ENCODE data around the gene MZB1.

Gene MZB1

DNA sequence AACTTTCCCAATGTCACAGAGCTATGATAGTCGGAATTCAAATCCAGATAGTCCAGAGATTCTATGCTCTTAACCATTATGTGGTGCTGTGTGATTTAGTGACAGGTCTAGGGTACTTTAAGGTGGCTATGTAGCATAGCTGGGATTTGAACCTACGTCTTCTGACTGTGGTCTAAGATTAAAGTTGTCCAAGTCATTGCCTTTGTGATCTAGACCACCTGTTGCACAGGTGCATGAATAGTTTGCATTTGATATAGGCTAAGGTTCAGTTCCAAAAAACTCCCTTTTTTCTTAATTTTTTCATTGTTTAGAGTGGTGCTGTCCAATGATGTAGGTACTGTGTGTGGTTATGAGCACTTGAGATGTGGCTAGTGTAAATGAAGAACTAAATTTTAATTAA, 45.5 kb downstream of the MZB1 start:
- Histone ChIP-seq H3K27me3 (ENCODE audit: insufficient read depth, insufficient read length) (no peaks in the 10 kb centered on the region), H3K4me1 (ENCODE audit: insufficient read depth, insufficient read length) (no peaks in the 10 kb centered on the region), H3K4me3 (ENCODE audit: insufficient read length, low read depth) (no peak overlapping the region), H3K9ac (ENCODE audit: insufficient read length, low read depth) (no peak overlapping the region), H3K9me3 (ENCODE audit: insufficient read depth, low read length) (no peaks in the 10 kb centered on the region), H3K36me3 (ENCODE audit: insufficient read depth, insufficient read length, low read length) (peaks cover 5% of the 10 kb centered on the region)
- TF ChIP-seq YY1 (IDR thresholded peaks at IDR 0.05; ENCODE audit: insufficient read depth, insufficient read length) (no peak), ZNF274 (IDR thresholded peaks at IDR 0.05; ENCODE audit: low read depth, low read length) (no peak), SUZ12 (IDR thresholded peaks at IDR 0.05; ENCODE audit: extremely low read depth, insufficient read depth, insufficient read length) (no peak)
- no peak for DNase-seq (ENCODE audit: low read depth, low spot score)

GRCh38 chr5:139343476-139343875, 46.2 kb downstream of the MZB1 start:
- H3K9ac ChIP-seq (ENCODE audit: insufficient read length, low read depth): peak overlapping the region; percentile 14
- no peak for DNase-seq (ENCODE audit: low read depth, low spot score)
- no peaks in the 10 kb centered on the region for H3K9me3 ChIP-seq (ENCODE audit: insufficient read depth, low read length)
- H3K4me3 ChIP-seq (ENCODE audit: insufficient read length, low read depth): peak overlapping the region; percentile 99
- no peaks in the 10 kb centered on the region for H3K27me3 ChIP-seq (ENCODE audit: insufficient read depth, insufficient read length)
- peaks cover 5% of the 10 kb centered on the region for H3K36me3 ChIP-seq (ENCODE audit: insufficient read depth, insufficient read length, low read length)
- TF ChIP-seq ZNF274 (IDR thresholded peaks at IDR 0.05; ENCODE audit: low read depth, low read length): no peak
- TF ChIP-seq SUZ12 (IDR thresholded peaks at IDR 0.05; ENCODE audit: extremely low read depth, insufficient read depth, insufficient read length): no peak
- TF ChIP-seq YY1 (IDR thresholded peaks at IDR 0.05; ENCODE audit: insufficient read depth, insufficient read length): no peak
- H3K4me1 ChIP-seq (ENCODE audit: insufficient read depth, insufficient read length): no peaks in the 10 kb centered on the region

GRCh38 chr5:139342423-139342723, 47.3 kb downstream of the MZB1 start:
- Histone ChIP-seq H3K36me3 (ENCODE audit: insufficient read depth, insufficient read length, low read length) (peaks cover 5% of the 10 kb centered on the region), H3K4me3 (ENCODE audit: insufficient read length, low read depth) (peak overlapping the region; percentile 99), H3K27me3 (ENCODE audit: insufficient read depth, insufficient read length) (no peaks in the 10 kb centered on the region), H3K9me3 (ENCODE audit: insufficient read depth, low read length) (no peaks in the 10 kb centered on the region), H3K9ac (ENCODE audit: insufficient read length, low read depth) (peak overlapping the region; percentile 88), H3K4me1 (ENCODE audit: insufficient read depth, insufficient read length) (no peaks in the 10 kb centered on the region)
- no peak for DNase-seq (ENCODE audit: low read depth, low spot score)
- TF ChIP-seq ZNF274 (IDR thresholded peaks at IDR 0.05; ENCODE audit: low read depth, low read length) (no peak), SUZ12 (IDR thresholded peaks at IDR 0.05; ENCODE audit: extremely low read depth, insufficient read depth, insufficient read length) (no peak), YY1 (IDR thresholded peaks at IDR 0.05; ENCODE audit: insufficient read depth, insufficient read length) (no peak)

DNA sequence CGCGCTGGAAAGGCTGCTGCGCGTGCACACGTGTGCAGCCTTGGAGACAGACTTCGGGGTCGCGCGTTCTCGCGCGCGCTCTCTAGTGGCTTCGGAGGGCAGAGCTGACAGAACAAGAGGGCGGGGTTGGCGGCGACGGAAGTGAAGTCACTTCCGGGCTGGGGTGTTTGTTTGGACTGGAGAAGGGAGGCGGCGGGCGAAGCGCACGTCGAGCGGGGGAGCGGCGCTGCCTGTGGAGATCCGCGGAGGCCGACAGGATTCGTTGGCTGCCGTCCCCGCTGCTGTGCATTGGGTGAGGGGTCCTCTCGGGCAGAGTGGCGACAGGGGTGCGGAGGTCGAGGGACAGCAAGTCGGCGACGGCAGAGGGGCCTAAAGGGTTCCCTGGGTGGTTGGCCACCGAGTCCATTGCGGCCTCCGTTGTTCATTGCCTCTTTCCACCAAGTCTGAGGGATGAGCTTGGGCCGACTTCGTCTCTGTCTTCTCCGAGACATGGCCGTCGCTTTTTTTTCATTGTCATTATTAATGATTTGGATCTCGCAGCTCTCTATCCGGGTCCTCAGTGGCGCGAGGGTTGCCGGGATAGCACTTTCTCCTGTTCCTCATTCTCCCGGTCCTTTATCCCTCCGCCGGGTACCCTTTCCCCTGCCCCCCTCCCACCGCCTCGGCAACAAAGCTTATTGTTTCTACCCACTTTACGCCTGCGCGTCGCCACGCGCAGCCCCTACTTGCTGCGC, 47.9 kb downstream of the MZB1 start, which contains the start of gene PAIP2:
Gene PAIP2, plus strand, starts transcription at position 166 of the 734 bp plus-strand sequence. CDS start 21,931 bp downstream, outside the sequence.
- no peaks in the 10 kb centered on the region for H3K9me3 ChIP-seq (ENCODE audit: insufficient read depth, low read length)
- H3K36me3 ChIP-seq (ENCODE audit: insufficient read depth, insufficient read length, low read length): peaks cover 5% of the 10 kb centered on the region
- no peaks in the 10 kb centered on the region for H3K27me3 ChIP-seq (ENCODE audit: insufficient read depth, insufficient read length)
- H3K9ac ChIP-seq (ENCODE audit: insufficient read length, low read depth): peak within 1 kb of the TSS; percentile 98
- DNase-seq (ENCODE audit: low read depth, low spot score): peak; percentile 94
- H3K4me1 ChIP-seq (ENCODE audit: insufficient read depth, insufficient read length): no peaks in the 10 kb centered on the region
- H3K4me3 ChIP-seq (ENCODE audit: insufficient read length, low read depth): peak within 1 kb of the TSS; percentile 99
- TF ChIP-seq ZNF274 (IDR thresholded peaks at IDR 0.05; ENCODE audit: low read depth, low read length) (no peak), YY1 (IDR thresholded peaks at IDR 0.05; ENCODE audit: insufficient read depth, insufficient read length) (no peak), SUZ12 (IDR thresholded peaks at IDR 0.05; ENCODE audit: extremely low read depth, insufficient read depth, insufficient read length) (no peak)

DNA sequence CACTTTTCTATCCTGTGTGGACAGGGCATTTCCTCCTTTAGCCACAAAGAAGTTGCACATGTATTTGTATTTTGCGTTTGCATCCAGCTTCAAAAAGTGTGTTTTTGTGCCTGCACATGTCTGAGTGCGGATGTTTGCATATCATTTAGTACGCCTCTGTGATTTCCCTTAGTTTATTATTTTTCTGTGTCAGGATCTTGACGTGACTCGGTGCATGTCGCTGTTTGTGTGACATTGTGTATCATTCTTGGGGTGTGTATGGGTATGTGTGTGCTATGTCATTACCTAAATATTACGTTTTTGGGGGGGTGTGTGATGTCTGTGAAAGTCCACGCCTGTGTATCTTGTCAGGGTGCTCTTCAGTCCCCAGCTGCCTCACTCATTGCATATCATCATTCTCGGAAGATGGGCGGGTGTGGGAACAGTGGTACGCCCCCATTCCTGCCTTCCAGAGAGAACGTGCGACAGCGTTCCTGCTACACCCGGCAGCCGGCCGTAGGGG, 48.5 kb downstream of the MZB1 start:
- no peaks in the 10 kb centered on the region for H3K4me1 ChIP-seq (ENCODE audit: insufficient read depth, insufficient read length)
- peak overlapping the region; percentile 74 for H3K9ac ChIP-seq (ENCODE audit: insufficient read length, low read depth)
- no peaks in the 10 kb centered on the region for H3K9me3 ChIP-seq (ENCODE audit: insufficient read depth, low read length)
- peak overlapping the region; percentile 40 for H3K4me3 ChIP-seq (ENCODE audit: insufficient read length, low read depth)
- DNase-seq (ENCODE audit: low read depth, low spot score): no peak
- H3K27me3 ChIP-seq (ENCODE audit: insufficient read depth, insufficient read length): no peaks in the 10 kb centered on the region
- no peaks in the 10 kb centered on the region for H3K36me3 ChIP-seq (ENCODE audit: insufficient read depth, insufficient read length, low read length)
- TF ChIP-seq YY1 (IDR thresholded peaks at IDR 0.05; ENCODE audit: insufficient read depth, insufficient read length): no peak
- no peak for TF ChIP-seq ZNF274 (IDR thresholded peaks at IDR 0.05; ENCODE audit: low read depth, low read length)
- no peak for TF ChIP-seq SUZ12 (IDR thresholded peaks at IDR 0.05; ENCODE audit: extremely low read depth, insufficient read depth, insufficient read length)

GRCh38 chr5:139340051-139340450, 49.7 kb downstream of the MZB1 start:
- H3K9ac ChIP-seq (ENCODE audit: insufficient read length, low read depth): no peak overlapping the region

More at GRCh38 chr5:139340051-139340450, 49.7 kb downstream of the MZB1 start:
- TF ChIP-seq ZNF274 (IDR thresholded peaks at IDR 0.05; ENCODE audit: low read depth, low read length) (no peak), YY1 (IDR thresholded peaks at IDR 0.05; ENCODE audit: insufficient read depth, insufficient read length) (no peak), SUZ12 (IDR thresholded peaks at IDR 0.05; ENCODE audit: extremely low read depth, insufficient read depth, insufficient read length) (no peak)
- H3K4me1 ChIP-seq (ENCODE audit: insufficient read depth, insufficient read length): no peaks in the 10 kb centered on the region
- no peak overlapping the region for H3K4me3 ChIP-seq (ENCODE audit: insufficient read length, low read depth)
- no peak for DNase-seq (ENCODE audit: low read depth, low spot score)
- H3K9me3 ChIP-seq (ENCODE audit: insufficient read depth, low read length): no peaks in the 10 kb centered on the region
- no peaks in the 10 kb centered on the region for H3K36me3 ChIP-seq (ENCODE audit: insufficient read depth, insufficient read length, low read length)
- H3K27me3 ChIP-seq (ENCODE audit: insufficient read depth, insufficient read length): no peaks in the 10 kb centered on the region

Data from NT2/D1 (cell line).